H1 (cell line): ENCODE results near the gene SLC7A5. TPM values are rescaled to one million over a fixed set of nuclear protein-coding genes. Genes with fewer than 3 reads are reported as not detected.

Experiments used
- ATF2 ChIP-seq: IDR thresholded peaks from 2 replicates; pipeline ENCODE4 v1.6.1; 2012; ENCODE audit warnings: low read length, inconsistent platforms
- E2F6 ChIP-seq: IDR thresholded peaks from 2 replicates; pipeline ENCODE4 v1.6.1; 2012; ENCODE audit warnings: inconsistent platforms
- HDAC2 ChIP-seq, 2 experiments: fragments of 300-600 bp in 1 of 2; sonication (generic) in 1 of 2; IDR thresholded peaks; 2 replicates each; pipeline ENCODE4 v1.6.1; 2011 to 2012; ENCODE audit warnings: low read depth in 2 of 2, low read length in 2 of 2, mild to moderate bottlenecking in 2 of 2, moderate library complexity in 2 of 2, borderline replicate concordance in 1 of 2, inconsistent platforms in 1 of 2
- MAX ChIP-seq: IDR thresholded peaks from 2 replicates; pipeline ENCODE4 v1.6.1; 2012; ENCODE audit warnings: inconsistent platforms
- NANOG ChIP-seq: IDR thresholded peaks from 2 replicates; pipeline ENCODE4 v1.6.1; 2011; ENCODE audit warnings: low read length, low read depth, mild to moderate bottlenecking, inconsistent platforms; ENCODE audit not compliant: insufficient read depth, poor library complexity, severe bottlenecking
- SIN3A ChIP-seq, 2 experiments: IDR thresholded peaks in 1 of 2; conservative IDR thresholded peaks in 1 of 2; 2 replicates each; pipeline ENCODE4 v1.6.1; 2011 to 2012; ENCODE audit warnings: low read length in 2 of 2, improper control_type of control experiment in 1 of 2, low read depth in 1 of 2, mild to moderate bottlenecking in 1 of 2
- SP1 ChIP-seq: IDR thresholded peaks from 2 replicates; pipeline ENCODE4 v1.6.1; 2011; ENCODE audit warnings: low read depth, low read length
- TBP ChIP-seq: IDR thresholded peaks from 2 replicates; pipeline ENCODE4 v1.6.1; 2011; ENCODE audit warnings: low read depth, low read length, improper control_type of control experiment
- polyA plus RNA-seq, 7 experiments: library from polyadenylated mRNA; depleted of rRNA in 3 of 7; stranded (reverse) in 5 of 7; unstranded in 2 of 7; fragments of >200 nt in 5 of 7; fragments of 200-250 nt in 2 of 7; gene quantifications; 1 replicate in 5 of 7; 2 replicates in 1 of 7; 4 replicates in 1 of 7; pipeline versions ENCODE4 v1.2.1 to v1.2.3, GENCODE V29; 2011 to 2013; ENCODE audit warnings: missing spikeins in 2 of 7, mixed read lengths in 2 of 7
- total RNA-seq: library from RNA; stranded (reverse); fragmentation: NEBNext Ultra II Directional; extraction: Animal tissue kit (Norgen Biotek cat#: 25700); gene quantifications from 2 replicates; pipeline ENCODE4 v1.2.1, GENCODE V29; 2021

The SLC7A5 gene
- total and polyA plus RNA-seq, 2 of the 8 experiments (the other 6 are each of a cell fraction or from before 2014, with no cell fraction given): 68.2 to 341 TPM

- TF ChIP-seq ATF2: peak; percentile 42; the same call in 1 of the 2 replicates
- TF ChIP-seq SP1: no peak
- peak; percentile 85 to 89; a peak in 3 of 4 replicates for TF ChIP-seq SIN3A (conservative IDR thresholded peaks at IDR 0.05 in 1 of 2, IDR thresholded peaks at IDR 0.05 in 1 of 2; ENCODE audit: low read depth in 1 of 2, low read length in 2 of 2)
- TF ChIP-seq NANOG: no peak
- TF ChIP-seq E2F6: 0 out of 2 replicates have a peak, but pooled peaks have one; percentile 16
- TF ChIP-seq MAX: peak; percentile 89
- TF ChIP-seq HDAC2 (IDR thresholded peaks at IDR 0.05; ENCODE audit: borderline replicate concordance in 1 of 2, low read depth in 2 of 2, low read length in 2 of 2): no peak
- peak; percentile 45; the same call in 1 of the 2 replicates for TF ChIP-seq TBP
Measured at GRCh38 chr16:87853411-87854052, 15.8 kb downstream of the SLC7A5 start (continued).
